Testis (tissue), 2 donors: ENCODE measurements around the gene RPTN.
"Not testable (repeated sequence)": the region's sequence is repeated elsewhere in the genome, so short reads cannot be mapped to it uniquely, and the experiment has no call there.

Experiments used
- CTCF ChIP-seq, 3 experiments: fragments of 450-650 bp in 2 of 3; fragments of 200-600 bp in 1 of 3; sonication (generic) in 1 of 3; IDR thresholded peaks; one replicate each; pipeline ENCODE4 v1.5.1; 2016 to 2019; ENCODE audit warnings: antibody characterized with exemption in 3 of 3, mild to moderate bottlenecking in 2 of 3, moderate library complexity in 1 of 3
- POLR2A ChIP-seq: fragments of 450-650 bp; IDR thresholded peaks from one replicate; pipeline ENCODE4 v1.6.1; 2017; ENCODE audit warnings: antibody characterized with exemption, mild to moderate bottlenecking, moderate library complexity

- TF ChIP-seq CTCF (IDR thresholded peaks at IDR 0.05); POLR2A: not testable (repeated sequence)
Observed at GRCh38 chr1:152144674-152145183, 14.3 kb downstream of the RPTN start.
